Activated B cell treated with CpG ODN at 0.5 μM for 24 hours (primary cell): Measurements from ENCODE around the gene NME9. TPM values are rescaled to one million over a fixed set of nuclear protein-coding genes. Genes with fewer than 3 reads are reported as not detected.

Source experiments
- ATAC-seq: fragments of 200-7000 bp; cut with Tn5 transposase; one replicate; pipeline ENCODE4 v1.10.0; 2021; ENCODE audit warnings: low read depth, mild to moderate bottlenecking, moderate library complexity
- CTCF ChIA-PET: fragments of 350-600 bp; sonication (Branson Sonifier 250); formaldehyde crosslinking; loops from one replicate; lab custom pipeline; 2021; ENCODE audit warnings: antibody characterized with exemption; lab: Charles Lee
- POLR2A ChIA-PET: fragments of 350-600 bp; sonication (Branson Sonifier 250); formaldehyde crosslinking; loops from one replicate; lab custom pipeline; 2021; ENCODE audit warnings: antibody characterized with exemption; lab: Charles Lee
- DNase-seq: peaks from one replicate; pipeline ENCODE4 v3.0.0; 2022
- H3K27ac Mint-ChIP-seq: one replicate; pipeline ENCODE4 v1.8.0; 2020; ENCODE audit warnings: mixed read lengths
- H3K27me3 Mint-ChIP-seq: one replicate; pipeline ENCODE4 v1.8.0; 2021; ENCODE audit warnings: mixed read lengths
- H3K36me3 Mint-ChIP-seq: one replicate; pipeline ENCODE4 v1.8.0; 2021; ENCODE audit warnings: low read depth, mixed read lengths
- H3K4me1 Mint-ChIP-seq: one replicate; pipeline ENCODE4 v1.8.0; 2021; ENCODE audit warnings: mixed read lengths
- H3K4me3 Mint-ChIP-seq: one replicate; pipeline ENCODE4 v1.8.0; 2020; ENCODE audit warnings: mild to moderate bottlenecking, mixed read lengths
- H3K9me3 Mint-ChIP-seq: one replicate; pipeline ENCODE4 v1.8.0; 2020; ENCODE audit warnings: mixed read lengths
- CTCF ChIP-seq: fragments of 200-600 bp; IDR thresholded peaks from one replicate; pipeline ENCODE4 v1.8.0; 2022; ENCODE audit warnings: antibody characterized with exemption, mild to moderate bottlenecking
- intact Hi-C: fragments of 100-400 bp; cut with micrococcal nuclease; formaldehyde crosslinking; loops from one replicate; pipeline ENCODE4 v1.15.1; 2024
- total RNA-seq: library from RNA; stranded (reverse); gene quantifications from 2 replicates; pipeline ENCODE4 v1.2.3, GENCODE V29; 2022

Gene NME9
- total RNA-seq, 1 donor from 2014 or later = not detected

GRCh38 chr3:138362538-138362937 lies 32.9 kb upstream of the NME9 start:
- DNase-seq (no peak), ATAC-seq (no peak)
- Mint-ChIP-seq H3K9me3 (no peaks in the 10 kb centered on the region), H3K4me1 (no peaks in the 10 kb centered on the region), H3K4me3 (no peak overlapping the region), H3K27me3 (peaks cover 57% of the 10 kb centered on the region), H3K27ac (no peak overlapping the region), H3K36me3 (no peaks in the 10 kb centered on the region)
- POLR2A ChIA-PET = no interaction called here
- intact Hi-C loops = no loop called here
- CTCF ChIA-PET = no interaction called here
- no peak for TF ChIP-seq CTCF

- Mint-ChIP-seq H3K27ac (no peak overlapping the region), H3K4me1 (no peaks in the 10 kb centered on the region), H3K9me3 (no peaks in the 10 kb centered on the region), H3K36me3 (no peaks in the 10 kb centered on the region), H3K27me3 (peaks cover 63% of the 10 kb centered on the region), H3K4me3 (no peak overlapping the region)
- ChIA-PET CTCF (no interaction called here), POLR2A (no interaction called here)
- DNase-seq (no peak), ATAC-seq (no peak)
- TF ChIP-seq CTCF = no peak
- intact Hi-C loops = no loop called here
These were observed 31.9 kb upstream of the NME9 start for GRCh38 chr3:138361561-138361971.

GRCh38 chr3:138360869-138361525 lies 31.3 kb upstream of the NME9 start:
- intact Hi-C loops = no loop called here
- ChIA-PET POLR2A (no interaction called here), CTCF (no interaction called here)
- Mint-ChIP-seq H3K4me1 (no peaks in the 10 kb centered on the region), H3K9me3 (no peaks in the 10 kb centered on the region), H3K36me3 (no peaks in the 10 kb centered on the region), H3K27ac (no peak overlapping the region), H3K27me3 (peaks cover 61% of the 10 kb centered on the region), H3K4me3 (no peak overlapping the region)
- ATAC-seq (no peak), DNase-seq (no peak)
- TF ChIP-seq CTCF = no peak

GRCh38 chr3:138359919-138360868 lies 30.5 kb upstream of the NME9 start:
- Mint-ChIP-seq H3K27me3 (peaks cover 61% of the 10 kb centered on the region), H3K4me3 (no peak overlapping the region), H3K36me3 (no peaks in the 10 kb centered on the region), H3K27ac (no peak overlapping the region), H3K4me1 (no peaks in the 10 kb centered on the region), H3K9me3 (no peaks in the 10 kb centered on the region)
- no peak for DNase-seq
- ChIA-PET CTCF (no interaction called here), POLR2A (no interaction called here)
- no peak for ATAC-seq
- TF ChIP-seq CTCF = no peak
- intact Hi-C loops = no loop called here

- CTCF ChIA-PET = no interaction called here
- DNase-seq = no peak
- H3K27me3 Mint-ChIP-seq = peaks cover 59% of the 10 kb centered on the region
These were observed 29.7 kb upstream of the NME9 start for GRCh38 chr3:138359148-138359918.

More at GRCh38 chr3:138359148-138359918, 29.7 kb upstream of the NME9 start:
- H3K27ac Mint-ChIP-seq = no peak overlapping the region
- TF ChIP-seq CTCF = no peak
- H3K9me3 Mint-ChIP-seq = no peaks in the 10 kb centered on the region
- no peaks in the 10 kb centered on the region for H3K4me1 Mint-ChIP-seq
- H3K4me3 Mint-ChIP-seq = no peak overlapping the region
- intact Hi-C loops = no loop called here
- ATAC-seq = no peak
- H3K36me3 Mint-ChIP-seq = no peaks in the 10 kb centered on the region
- POLR2A ChIA-PET = no interaction called here
